CD4-positive, CD25-positive, alpha-beta regulatory T cell (primary cell): ENCODE data around the gene PLCH2. TPM values are rescaled to one million over a fixed set of nuclear protein-coding genes. Genes with fewer than 3 reads are reported as not detected.
A peak's percentile ranks its signal among the peaks of the same experiment; 100 is the strongest.

Source experiments
- ATAC-seq, 2 donors: fragments of 150-1000 bp; cut with Tn5 transposase; one replicate each; pipeline ENCODE4 v1.10.0; 2021; ENCODE audit warnings: low read depth in 2 of 2, moderate number of reproducible peaks in 2 of 2, moderate library complexity in 1 of 2
- DNase-seq, 3 donors: peaks; one replicate each; pipeline versions ENCODE4 v3.0.0 to v3.0.0-alpha.2; 2012 to 2022; ENCODE audit warnings: mixed read lengths in 1 of 3
- H3K27ac ChIP-seq: one replicate; pipeline ENCODE4 v1.7.0; 2013; ENCODE audit warnings: mild to moderate bottlenecking, low read length; ENCODE audit not compliant: insufficient read depth, poor library complexity, severe bottlenecking
- H3K27me3 ChIP-seq: one replicate; pipeline ENCODE4 v1.7.0; 2013; ENCODE audit warnings: low read length; ENCODE audit not compliant: control insufficient read depth, insufficient read depth
- H3K36me3 ChIP-seq: one replicate; pipeline ENCODE4 v1.7.0; 2013; ENCODE audit warnings: mild to moderate bottlenecking, low read length, moderate library complexity; ENCODE audit not compliant: control insufficient read depth, insufficient read depth
- H3K4me1 ChIP-seq: 2 replicates; pipeline ENCODE4 v1.7.0; 2013; ENCODE audit warnings: mild to moderate bottlenecking, low read length; ENCODE audit not compliant: insufficient read depth, control insufficient read depth, poor library complexity, severe bottlenecking
- H3K4me3 ChIP-seq: one replicate; pipeline ENCODE4 v1.7.0; 2013; ENCODE audit warnings: low read depth, mild to moderate bottlenecking, low read length, moderate library complexity
- H3K9me3 ChIP-seq, 2 experiments: 1 replicate in 1 of 2; 2 replicates in 1 of 2; pipeline ENCODE4 v1.7.0; 2013; ENCODE audit warnings: low read length in 2 of 2, mild to moderate bottlenecking in 1 of 2, moderate library complexity in 1 of 2; ENCODE audit not compliant: control insufficient read depth in 2 of 2
- H3K27ac Mint-ChIP-seq, 3 donors: one replicate each; pipeline ENCODE4 v1.8.0; 2020 to 2022; ENCODE audit warnings: mild to moderate bottlenecking in 3 of 3, mixed read lengths in 3 of 3, moderate library complexity in 2 of 3
- H3K27me3 Mint-ChIP-seq: one replicate; pipeline ENCODE4 v1.8.0; 2022; ENCODE audit warnings: mild to moderate bottlenecking, mixed read lengths
- H3K36me3 Mint-ChIP-seq: one replicate; pipeline ENCODE4 v1.8.0; 2020; ENCODE audit warnings: mixed read lengths
- H3K4me1 Mint-ChIP-seq, 4 donors: one replicate each; pipeline ENCODE4 v1.8.0; 2020 to 2022; ENCODE audit warnings: mixed read lengths in 4 of 4, mild to moderate bottlenecking in 1 of 4
- H3K4me3 Mint-ChIP-seq, 4 donors: one replicate each; pipeline ENCODE4 v1.8.0; 2020 to 2022; ENCODE audit warnings: mild to moderate bottlenecking in 4 of 4, mixed read lengths in 4 of 4, moderate library complexity in 3 of 4
- H3K9me3 Mint-ChIP-seq, 7 donors: one replicate each; pipeline ENCODE4 v1.8.0; 2020 to 2022; ENCODE audit warnings: mixed read lengths in 7 of 7, mild to moderate bottlenecking in 3 of 7, moderate library complexity in 2 of 7
- polyA plus RNA-seq, 4 donors: library from polyadenylated mRNA; unstranded; fragments of 300-500 nt; fragmentation: Illumina TruSeq; gene quantifications; one replicate each; pipeline ENCODE4 v1.2.3, GENCODE V29; 2021
- total RNA-seq: library from RNA; stranded (reverse); gene quantifications from one replicate; pipeline ENCODE4 v1.2.3, GENCODE V29; 2022

Gene PLCH2
- total and polyA plus RNA-seq, 5 donors from 2014 or later, result 0.35 to 43.4 (median 1.1) TPM

DNA sequence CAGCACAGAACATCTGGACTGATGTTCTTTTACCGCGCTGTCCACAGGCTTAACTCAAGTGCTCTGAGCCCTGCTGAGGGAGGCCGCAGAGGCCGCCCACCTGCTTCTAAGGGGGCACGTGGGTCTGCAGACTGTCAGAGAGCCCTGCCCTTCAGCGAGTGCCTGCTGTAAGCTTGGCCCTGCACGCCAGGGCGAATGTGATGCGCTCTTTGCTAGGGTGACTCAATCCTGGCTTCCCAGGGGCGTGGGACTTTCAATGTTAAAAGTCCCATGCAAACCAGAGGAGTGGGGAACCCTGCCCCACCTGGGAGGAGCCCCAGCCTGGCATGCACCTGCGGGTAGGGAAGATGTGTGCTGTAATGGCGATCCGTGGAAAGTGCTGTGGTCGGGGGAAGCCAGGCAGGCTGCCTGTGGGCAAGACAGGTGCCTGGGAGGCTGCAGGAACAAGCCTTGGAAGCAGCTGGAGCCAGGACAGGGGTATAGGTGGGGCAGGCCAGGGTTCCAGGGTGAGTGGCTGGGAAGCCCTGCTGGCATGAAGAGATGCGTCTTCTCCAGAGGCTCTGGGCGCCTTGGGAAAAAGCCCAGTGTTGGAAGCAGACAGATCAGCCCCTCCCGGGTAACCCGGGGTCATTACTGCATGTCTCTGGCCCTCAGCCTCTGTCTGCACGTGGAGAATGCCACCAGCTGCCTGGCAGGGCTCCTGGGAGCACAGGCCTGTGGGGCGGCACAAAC is 50.9 kb downstream of the PLCH2 start:
- Mint-ChIP-seq H3K9me3 (no peaks in the 10 kb centered on the region), H3K27me3 (peaks cover 30% of the 10 kb centered on the region), H3K4me3 (peak overlapping the region; percentile 63 to 99 (median 94)), H3K36me3 (no peaks in the 10 kb centered on the region), H3K4me1 (peaks cover 18 to 55% (median 34%) of the 10 kb centered on the region in 4 donors), H3K27ac (peak overlapping the region in 2 of 3 donors; percentile 79 to 90)
- Histone ChIP-seq H3K4me3 (no peak overlapping the region), H3K36me3 (no peaks in the 10 kb centered on the region), H3K9me3 (no peaks in the 10 kb centered on the region), H3K27me3 (peaks cover 2% of the 10 kb centered on the region), H3K4me1 (peaks cover 69% of the 10 kb centered on the region), H3K27ac (peak overlapping the region; percentile 57)
- DNase-seq (peak in 2 of 3 donors; percentile 37 to 53), ATAC-seq (no peak)

DNA sequence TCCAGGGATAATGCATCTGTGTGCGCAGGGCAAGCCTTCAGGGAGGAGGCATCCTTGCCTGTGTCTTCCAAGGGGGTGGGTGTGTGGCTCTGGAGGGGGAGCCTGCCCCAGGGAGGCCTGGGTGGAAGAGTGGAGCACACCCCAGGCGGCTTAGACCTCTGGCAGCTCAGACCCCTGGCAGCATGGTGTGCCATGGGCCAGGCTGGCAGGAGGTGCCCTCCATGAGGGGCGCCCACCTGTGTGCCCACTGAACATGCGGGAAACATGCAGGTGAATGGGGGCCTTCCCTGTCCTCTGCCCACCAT is 51.4 kb downstream of the PLCH2 start:
- Histone ChIP-seq H3K9me3 (no peaks in the 10 kb centered on the region), H3K4me3 (no peak overlapping the region), H3K36me3 (no peaks in the 10 kb centered on the region), H3K27me3 (peaks cover 3% of the 10 kb centered on the region), H3K27ac (no peak overlapping the region), H3K4me1 (peaks cover 67% of the 10 kb centered on the region)
- ATAC-seq (no peak), DNase-seq (no peak)
- Mint-ChIP-seq H3K4me1 (peaks cover 16 to 52% (median 30%) of the 10 kb centered on the region in 4 donors), H3K27me3 (peaks cover 32% of the 10 kb centered on the region), H3K9me3 (no peaks in the 10 kb centered on the region), H3K27ac (no peak overlapping the region), H3K36me3 (no peaks in the 10 kb centered on the region), H3K4me3 (peak overlapping the region; percentile 52 to 99 (median 78))

DNA sequence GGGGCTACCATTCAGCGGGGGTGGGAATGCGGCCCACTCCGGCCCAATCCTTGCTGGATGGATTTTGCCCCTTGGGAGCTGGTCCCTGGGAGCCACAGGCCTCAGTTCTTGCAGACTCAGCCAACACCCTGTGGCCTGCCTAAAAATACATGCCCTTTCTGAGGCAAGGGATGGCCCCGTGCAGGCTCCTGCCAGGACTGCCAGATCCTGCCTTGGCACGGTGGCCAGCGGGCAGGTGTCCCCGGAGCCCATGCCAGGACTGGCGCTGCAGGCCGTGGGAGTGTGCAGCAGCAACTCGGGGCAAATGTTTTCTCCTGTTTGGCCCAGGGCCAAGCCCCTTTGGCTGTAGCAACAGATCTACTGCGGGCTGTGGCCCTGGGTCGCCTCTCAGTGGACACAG is 51.9 kb downstream of the PLCH2 start:
- Histone ChIP-seq H3K36me3 (no peaks in the 10 kb centered on the region), H3K27ac (no peak overlapping the region), H3K4me1 (peaks cover 62% of the 10 kb centered on the region), H3K4me3 (no peak overlapping the region), H3K9me3 (no peaks in the 10 kb centered on the region), H3K27me3 (peaks cover 3% of the 10 kb centered on the region)
- H3K36me3 Mint-ChIP-seq, result no peaks in the 10 kb centered on the region
- peaks cover 37% of the 10 kb centered on the region for H3K27me3 Mint-ChIP-seq
- ATAC-seq (no peak), DNase-seq (no peak)
- H3K4me3 Mint-ChIP-seq, result peak overlapping the region in 1 of 4 donors; percentile 87
- H3K9me3 Mint-ChIP-seq, result no peaks in the 10 kb centered on the region
- H3K4me1 Mint-ChIP-seq, result peaks cover 11 to 47% (median 26%) of the 10 kb centered on the region in 4 donors
- H3K27ac Mint-ChIP-seq, result no peak overlapping the region

DNA sequence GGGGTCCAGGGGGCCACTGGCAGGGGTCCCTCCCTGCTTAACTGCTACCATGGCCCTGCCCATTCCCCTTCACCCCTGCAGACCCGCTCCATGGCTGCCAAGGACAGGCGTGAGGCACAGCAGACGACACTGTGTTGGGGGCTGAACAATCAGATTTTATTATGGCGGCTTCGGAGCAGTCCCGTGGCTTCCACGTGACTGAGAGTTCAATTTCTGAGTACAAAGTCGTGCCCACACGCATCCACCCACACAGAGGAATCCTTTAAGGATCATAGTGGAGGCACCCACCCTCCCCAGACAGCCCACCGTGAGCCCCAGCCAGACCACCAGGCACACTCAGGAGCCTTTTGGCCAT is 52.5 kb downstream of the PLCH2 start:
- ATAC-seq (no peak), DNase-seq (no peak)
- Mint-ChIP-seq H3K27me3 (peaks cover 41% of the 10 kb centered on the region), H3K9me3 (no peaks in the 10 kb centered on the region), H3K4me1 (peaks cover 6 to 42% (median 21%) of the 10 kb centered on the region in 4 donors), H3K36me3 (no peaks in the 10 kb centered on the region), H3K4me3 (peak overlapping the region; percentile 74 to 87 (median 81)), H3K27ac (no peak overlapping the region)
- Histone ChIP-seq H3K36me3 (no peaks in the 10 kb centered on the region), H3K27me3 (peaks cover 3% of the 10 kb centered on the region), H3K4me3 (no peak overlapping the region), H3K4me1 (peaks cover 56% of the 10 kb centered on the region), H3K9me3 (no peaks in the 10 kb centered on the region), H3K27ac (no peak overlapping the region)

DNA sequence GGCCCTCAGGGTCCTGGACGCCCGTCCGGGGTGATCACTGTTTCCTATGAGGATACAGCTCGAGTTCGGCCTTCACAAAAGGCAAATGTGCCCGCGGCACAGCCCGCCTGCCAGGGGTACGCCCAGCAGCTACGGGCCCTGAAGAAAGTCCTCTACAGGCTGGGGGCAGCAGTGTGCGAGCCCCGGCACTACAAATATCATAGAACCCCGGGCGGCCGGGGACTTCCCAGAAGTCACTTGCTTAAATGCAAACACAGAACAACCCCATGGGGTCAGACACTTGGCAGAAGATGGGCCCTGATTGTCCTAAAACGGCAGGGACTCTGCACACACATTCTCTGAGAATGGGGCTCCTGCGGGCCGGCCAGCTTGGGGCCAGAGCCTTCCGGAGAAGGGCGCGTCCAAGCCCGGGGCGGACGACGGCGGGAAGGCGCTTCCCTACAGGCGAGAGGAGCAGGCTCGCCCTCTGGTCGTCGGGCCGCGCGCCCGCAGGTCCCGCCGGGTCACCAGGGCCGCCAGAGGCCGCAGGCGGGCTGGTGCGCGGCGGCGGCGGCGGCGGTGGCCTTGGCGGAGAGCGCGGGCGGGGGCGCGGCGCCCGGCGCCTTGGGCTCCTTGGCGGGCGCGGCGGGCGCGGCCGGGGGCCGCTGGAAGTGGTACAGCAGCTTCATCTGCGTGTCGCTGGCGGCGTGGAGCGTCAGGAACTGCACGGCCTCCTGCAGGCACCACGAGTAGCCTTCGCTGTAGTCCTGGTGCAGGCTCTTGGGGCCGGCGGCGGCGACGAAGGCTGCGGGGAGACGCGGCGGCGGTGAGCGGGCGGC is 53.1 kb downstream of the PLCH2 start:
- Mint-ChIP-seq H3K27me3 (peaks cover 46% of the 10 kb centered on the region), H3K4me1 (peaks cover 1 to 39% (median 16%) of the 10 kb centered on the region in 4 donors), H3K27ac (no peak overlapping the region), H3K4me3 (peak overlapping the region; percentile 74 to 87 (median 81)), H3K36me3 (no peaks in the 10 kb centered on the region), H3K9me3 (no peaks in the 10 kb centered on the region)
- DNase-seq (peak in 2 of 3 donors; percentile 34 to 50), ATAC-seq (no peak)
- H3K27me3 ChIP-seq, result peaks cover 3% of the 10 kb centered on the region
- peaks cover 51% of the 10 kb centered on the region for H3K4me1 ChIP-seq
- H3K27ac ChIP-seq, result no peak overlapping the region
- no peak overlapping the region for H3K4me3 ChIP-seq
- H3K36me3 ChIP-seq, result no peaks in the 10 kb centered on the region
- no peaks in the 10 kb centered on the region for H3K9me3 ChIP-seq

DNA sequence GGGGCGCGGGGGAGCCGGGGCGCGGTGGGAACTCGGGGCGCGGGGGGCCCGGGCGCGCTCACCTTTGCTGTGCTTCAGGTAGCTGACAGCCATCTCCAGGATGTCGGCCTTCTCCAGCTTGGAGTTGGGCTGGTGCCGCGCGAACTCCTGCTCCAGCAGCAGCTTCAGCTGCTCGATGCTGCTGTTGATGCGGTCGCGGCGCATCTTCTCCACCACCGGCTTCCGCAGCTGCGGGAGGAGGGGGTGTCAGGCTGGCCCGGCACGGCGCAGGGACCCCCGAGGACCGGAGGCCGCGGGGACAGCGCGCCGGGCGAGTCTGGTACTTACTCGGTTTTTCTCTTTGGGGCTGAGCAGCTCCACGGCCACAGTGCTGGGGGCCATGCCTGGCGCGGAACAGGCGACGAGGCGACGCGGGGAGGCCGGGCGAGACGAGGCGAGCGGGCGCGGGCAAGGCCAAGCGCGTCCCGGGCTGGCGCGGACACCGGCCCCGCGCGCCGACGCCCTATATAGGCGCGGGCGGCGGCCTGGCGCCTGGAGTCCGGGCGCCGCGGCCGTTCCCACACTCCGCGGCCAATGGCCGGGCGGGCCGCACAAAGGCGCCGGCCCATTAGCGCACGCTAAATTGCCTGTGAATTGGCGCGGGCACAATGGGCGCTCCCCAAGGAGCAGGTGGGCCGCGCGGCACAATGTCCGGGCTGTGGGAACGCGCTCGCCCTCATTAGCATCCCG is 53.9 kb downstream of the PLCH2 start, which contains the start of gene HES5:
HES5 (minus strand) TSS at position 480 of the 729 bp plus-strand sequence; CDS start at position 381, 99 bp downstream.
- Histone ChIP-seq H3K36me3 (no peaks in the 10 kb centered on the region), H3K4me1 (peaks cover 43% of the 10 kb centered on the region), H3K9me3 (no peaks in the 10 kb centered on the region), H3K27me3 (peaks cover 3% of the 10 kb centered on the region), H3K4me3 (no peak within 1 kb of the TSS), H3K27ac (no peak within 1 kb of the TSS)
- no peak within 1 kb of the TSS for H3K27ac Mint-ChIP-seq
- H3K4me1 Mint-ChIP-seq, result peaks cover 0 to 32% (median 9%) of the 10 kb centered on the region in 4 donors
- peak within 1 kb of the TSS; percentile 74 to 87 (median 81) for H3K4me3 Mint-ChIP-seq
- H3K9me3 Mint-ChIP-seq, result no peaks in the 10 kb centered on the region
- no peak for ATAC-seq
- peaks cover 49% of the 10 kb centered on the region for H3K27me3 Mint-ChIP-seq
- H3K36me3 Mint-ChIP-seq, result no peaks in the 10 kb centered on the region
- no peak for DNase-seq

DNA sequence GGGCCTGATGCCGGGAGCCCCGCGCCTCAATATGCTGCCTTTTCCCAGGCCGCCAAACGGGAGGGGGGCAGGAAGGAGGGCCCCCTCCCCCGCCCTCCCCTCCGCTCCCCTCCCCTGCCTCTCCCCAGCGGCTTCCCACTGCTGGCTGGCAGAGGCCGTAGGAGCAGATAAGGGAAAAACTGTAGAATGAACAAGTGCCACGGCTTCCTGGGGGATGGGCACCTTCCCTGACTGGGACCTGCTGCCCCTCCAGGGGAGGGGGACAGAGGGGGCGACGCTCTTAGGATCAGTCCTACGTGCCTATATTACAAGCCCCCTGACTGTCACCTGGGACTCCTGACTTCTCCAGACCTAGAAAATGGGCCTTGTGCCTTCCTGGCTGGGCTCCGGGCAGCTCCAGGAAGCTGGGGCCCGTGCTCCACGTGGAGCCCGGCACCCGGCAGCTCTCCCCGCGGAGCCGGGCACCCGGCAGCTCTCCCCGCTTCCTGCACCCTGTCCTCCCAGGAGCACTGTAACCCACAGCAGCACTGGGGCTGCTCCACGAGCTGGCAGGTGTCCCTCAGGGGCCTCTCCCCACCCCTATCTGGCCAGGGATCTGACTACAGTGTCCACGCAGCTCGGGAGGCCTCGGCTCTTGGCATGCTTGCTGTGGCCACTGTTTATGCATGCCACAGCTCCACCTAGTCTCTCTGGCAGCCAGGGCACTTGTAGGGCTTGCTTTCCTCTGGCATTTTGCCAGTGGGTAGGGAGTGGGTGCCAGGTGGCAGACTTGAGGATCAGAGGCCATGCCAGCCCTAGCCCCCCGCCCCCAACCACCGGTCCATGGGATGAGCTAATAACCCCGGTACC is 54.6 kb downstream of the PLCH2 start:
- no peak for ATAC-seq
- Histone ChIP-seq H3K4me3 (no peak overlapping the region), H3K27me3 (peaks cover 3% of the 10 kb centered on the region), H3K9me3 (no peaks in the 10 kb centered on the region), H3K36me3 (no peaks in the 10 kb centered on the region), H3K4me1 (peaks cover 35% of the 10 kb centered on the region), H3K27ac (no peak overlapping the region)
- Mint-ChIP-seq H3K36me3 (no peaks in the 10 kb centered on the region), H3K9me3 (no peaks in the 10 kb centered on the region), H3K4me1 (peaks cover 0 to 28% (median 5%) of the 10 kb centered on the region in 4 donors), H3K27me3 (peaks cover 53% of the 10 kb centered on the region), H3K27ac (no peak overlapping the region), H3K4me3 (peak overlapping the region; percentile 56 to 74 (median 62))
- no peak for DNase-seq
